DND-41 (cell line): ENCODE data around the gene SMAD9.

Source experiments
- CTCF ChIP-seq: IDR thresholded peaks from 2 replicates; pipeline ENCODE4 v1.5.1; 2012; ENCODE audit warnings: borderline replicate concordance, low read length, moderate library complexity, mild to moderate bottlenecking; ENCODE audit not compliant: poor library complexity, severe bottlenecking; ENCODE audit errors: extremely low read depth
- EZH2 ChIP-seq: IDR thresholded peaks from 3 replicates; pipeline ENCODE4 v1.6.1; 2012; ENCODE audit warnings: borderline replicate concordance, low read depth, mild to moderate bottlenecking, moderate library complexity, low read length, inconsistent platforms; ENCODE audit not compliant: severe bottlenecking

- TF ChIP-seq CTCF (no peak), EZH2 (no peak)
Measured at GRCh38 chr13:36907821-36908220, 12.2 kb downstream of the SMAD9 start.
